Vagina (tissue), 2 donors: Measurements from ENCODE around the gene RFX2.

ENCODE experiments used
- CTCF ChIP-seq, 3 experiments: fragments of 450-650 bp in 2 of 3; fragments of 200-600 bp in 1 of 3; sonication (generic) in 1 of 3; IDR thresholded peaks; one replicate each; pipeline ENCODE4 v1.5.1; 2017 to 2019; ENCODE audit warnings: antibody characterized with exemption in 3 of 3, mild to moderate bottlenecking in 2 of 3, moderate library complexity in 2 of 3
- POLR2AphosphoS5 ChIP-seq, 2 donors: sonication (generic); formaldehyde crosslinking; IDR thresholded peaks; one replicate each; pipeline ENCODE4 v1.9.0; 2017; ENCODE audit warnings: antibody characterized with exemption in 2 of 2, mild to moderate bottlenecking in 2 of 2, low read depth in 1 of 2; ENCODE audit not compliant: insufficient read depth in 1 of 2

GRCh38 chr19:6002591-6002990 is 107.7 kb downstream of the RFX2 start:
- no peak for TF ChIP-seq CTCF (IDR thresholded peaks at IDR 0.05)
- TF ChIP-seq POLR2AphosphoS5 (IDR thresholded peaks at IDR 0.05; ENCODE audit: insufficient read depth in 1 of 2, low read depth in 1 of 2): no peak
